ENCODE data around the gene KCNJ12.
"Not testable (repeated sequence)": the region's sequence is repeated elsewhere in the genome, so short reads cannot be mapped to it uniquely, and the experiment has no call there.

Gene KCNJ12

GRCh38 chr17:21404956-21405731 lies 29.0 kb downstream of the KCNJ12 start:
- in situ Hi-C loops (cut with MboI; ENCODE audit: low sequenced_read_pairs) = not testable (repeated sequence)

GRCh38 chr17:21405904-21406400 lies 29.8 kb downstream of the KCNJ12 start:
- in situ Hi-C loops (cut with MboI; ENCODE audit: low sequenced_read_pairs) = not testable (repeated sequence)

- in situ Hi-C loops (cut with MboI; ENCODE audit: low sequenced_read_pairs) = not testable (repeated sequence)
Measured at GRCh38 chr17:21406616-21407404, 30.7 kb downstream of the KCNJ12 start.

GRCh38 chr17:21407752-21408151 lies 31.6 kb downstream of the KCNJ12 start:
- in situ Hi-C loops (cut with MboI; ENCODE audit: low sequenced_read_pairs) = not testable (repeated sequence)

GRCh38 chr17:21408224-21408623 lies 32.1 kb downstream of the KCNJ12 start:
- in situ Hi-C loops (cut with MboI; ENCODE audit: low sequenced_read_pairs) = not testable (repeated sequence)

- in situ Hi-C loops (cut with MboI; ENCODE audit: low sequenced_read_pairs) = not testable (repeated sequence)
Measured at GRCh38 chr17:21408766-21409300, 32.7 kb downstream of the KCNJ12 start.

GRCh38 chr17:21409388-21409787 lies 33.2 kb downstream of the KCNJ12 start:
- in situ Hi-C loops (cut with MboI; ENCODE audit: low sequenced_read_pairs) = not testable (repeated sequence)

GRCh38 chr17:21409971-21410370 lies 33.8 kb downstream of the KCNJ12 start:
- in situ Hi-C loops (cut with MboI; ENCODE audit: low sequenced_read_pairs) = not testable (repeated sequence)

GRCh38 chr17:21410371-21410770 lies 34.2 kb downstream of the KCNJ12 start:
- in situ Hi-C loops (cut with MboI; ENCODE audit: low sequenced_read_pairs) = not testable (repeated sequence)

- in situ Hi-C loops (cut with MboI; ENCODE audit: low sequenced_read_pairs) = not testable (repeated sequence)
Measured at GRCh38 chr17:21410906-21411678, 34.9 kb downstream of the KCNJ12 start.

GRCh38 chr17:21411679-21412205 lies 35.6 kb downstream of the KCNJ12 start:
- in situ Hi-C loops (cut with MboI; ENCODE audit: low sequenced_read_pairs) = not testable (repeated sequence)

GRCh38 chr17:21412207-21412681 lies 36.1 kb downstream of the KCNJ12 start:
- in situ Hi-C loops (cut with MboI; ENCODE audit: low sequenced_read_pairs) = not testable (repeated sequence)

- in situ Hi-C loops (cut with MboI; ENCODE audit: low sequenced_read_pairs) = not testable (repeated sequence)
Measured at GRCh38 chr17:21413570-21414279, 37.6 kb downstream of the KCNJ12 start.

- in situ Hi-C loops (cut with MboI; ENCODE audit: low sequenced_read_pairs) = not testable (repeated sequence)
Measured at GRCh38 chr17:21414616-21415015, 38.5 kb downstream of the KCNJ12 start.

GRCh38 chr17:21415166-21415990 lies 39.2 kb downstream of the KCNJ12 start:
- in situ Hi-C loops (cut with MboI; ENCODE audit: low sequenced_read_pairs) = not testable (repeated sequence)

GRCh38 chr17:21416471-21416981 lies 40.4 kb downstream of the KCNJ12 start:
- in situ Hi-C loops (cut with MboI; ENCODE audit: low sequenced_read_pairs) = not testable (repeated sequence)

GRCh38 chr17:21417349-21417748 lies 41.2 kb downstream of the KCNJ12 start:
- in situ Hi-C loops (cut with MboI; ENCODE audit: low sequenced_read_pairs) = not testable (repeated sequence)

- in situ Hi-C loops (cut with MboI; ENCODE audit: low sequenced_read_pairs) = no loop called here
Measured at GRCh38 chr17:21417921-21418320, 41.8 kb downstream of the KCNJ12 start.

All from HL-60/S4 treated with retinoic acid at 250 ng/mL for 4 days and 3 days (cell line).